Mesodermal cell (in vitro differentiated cells): ENCODE data around the gene CD82.
A peak's percentile ranks its signal among the peaks of the same experiment; 100 is the strongest.

Experiments
- H3K27ac ChIP-seq: 2 replicates; pipeline ENCODE4 v1.7.0; 2013; ENCODE audit warnings: mild to moderate bottlenecking, low read depth, low read length, moderate library complexity; ENCODE audit not compliant: severe bottlenecking
- H3K36me3 ChIP-seq: 2 replicates; pipeline ENCODE4 v1.7.1; 2013; ENCODE audit warnings: mild to moderate bottlenecking, low read length, moderate library complexity; ENCODE audit not compliant: control insufficient read depth, insufficient read depth
- H3K4me1 ChIP-seq: one replicate; pipeline ENCODE4 v1.7.1; 2013; ENCODE audit warnings: mild to moderate bottlenecking, low read length; ENCODE audit not compliant: insufficient read depth, control insufficient read depth, poor library complexity, severe bottlenecking
- H3K4me3 ChIP-seq: 2 replicates; pipeline ENCODE4 v1.7.0; 2013; ENCODE audit warnings: low read length, control low read depth, mild to moderate bottlenecking; ENCODE audit not compliant: insufficient read depth, poor library complexity, severe bottlenecking; ENCODE audit errors: extremely low read depth
- H3K9me3 ChIP-seq: 2 replicates; pipeline ENCODE4 v1.7.1; 2013; ENCODE audit warnings: mild to moderate bottlenecking, low read length, moderate library complexity; ENCODE audit not compliant: control insufficient read depth
- WGBS, 2 experiments: methylation state at CpG; one replicate each; pipeline ENCODE4 v1.1.5; 2013; ENCODE audit warnings: missing lambda C conversion rate in 2 of 2; ENCODE audit not compliant: insufficient coverage in 2 of 2; 5-methylcytosine and 5-hydroxymethylcytosine counted together

Gene CD82

DNA sequence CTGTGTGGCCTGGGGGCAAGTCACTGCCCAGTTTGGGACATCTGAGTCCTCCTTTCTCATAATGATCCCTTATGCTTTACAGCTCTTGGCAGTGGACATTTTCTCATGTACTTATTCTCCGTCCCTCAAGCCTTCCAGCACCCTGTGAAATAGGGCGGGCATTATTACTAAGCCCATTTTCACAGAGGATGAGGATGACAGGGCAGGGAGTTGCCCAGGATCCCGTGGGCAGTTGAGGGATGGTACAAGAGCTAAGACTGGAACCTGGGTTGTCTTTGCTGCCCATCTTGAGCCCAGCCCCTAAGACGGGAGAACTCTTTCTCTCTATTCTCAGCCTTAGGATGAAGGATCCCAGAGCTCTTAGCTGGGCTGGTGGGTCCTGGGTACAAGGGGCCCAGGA lies 11.2 kb downstream of the CD82 start:
- Histone ChIP-seq H3K9me3 (no peaks in the 10 kb centered on the region), H3K4me3 (no peak overlapping the region), H3K36me3 (no peaks in the 10 kb centered on the region), H3K27ac (no peak overlapping the region), H3K4me1 (peaks cover 21% of the 10 kb centered on the region)
- WGBS, 2 experiments: 88 to 95% methylated on average over 1 to 4 of the region's 4 CpGs

DNA sequence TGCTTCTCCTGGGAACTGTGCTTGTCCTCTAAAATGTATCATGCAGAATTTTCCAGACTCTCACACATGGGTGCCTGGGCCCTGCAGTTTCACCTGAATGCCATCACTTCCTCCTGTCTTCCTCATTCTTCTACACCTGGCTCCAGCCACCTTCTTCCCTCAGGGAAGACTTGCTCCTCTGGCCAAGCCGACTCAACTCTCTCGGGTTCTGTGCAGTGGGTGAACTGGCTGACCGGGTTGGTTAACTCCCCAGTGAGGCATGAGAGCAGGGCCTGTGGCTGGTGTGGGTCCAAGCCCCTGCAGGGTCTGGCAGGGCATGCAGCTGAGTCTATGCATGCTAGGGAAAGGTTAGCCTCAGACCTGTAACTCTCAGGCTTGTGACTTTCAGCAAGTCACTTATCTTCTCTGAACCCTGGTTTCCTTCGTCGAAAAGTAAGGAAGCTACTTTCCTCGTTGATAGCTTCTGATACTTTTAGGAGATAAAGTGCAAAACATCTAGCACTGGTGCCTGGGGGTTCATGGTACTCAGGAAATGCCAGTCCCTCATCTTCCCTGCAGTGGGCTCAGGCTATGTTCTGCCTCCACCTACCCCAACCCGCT lies 11.9 kb downstream of the CD82 start:
- WGBS, 2 experiments: 92 to 100% methylated on average over 1 to 6 of the region's 7 CpGs
- Histone ChIP-seq H3K4me1 (peaks cover 21% of the 10 kb centered on the region), H3K4me3 (no peak overlapping the region), H3K36me3 (no peaks in the 10 kb centered on the region), H3K9me3 (peaks cover 3% of the 10 kb centered on the region), H3K27ac (no peak overlapping the region)

- H3K9me3 ChIP-seq: peaks cover 10% of the 10 kb centered on the region
- WGBS, 2 experiments: 81 to 96% methylated on average over 3 to 4 of the region's 5 CpGs
These were observed 12.8 kb downstream of the CD82 start for GRCh38 chr11:44578279-44578678.

GRCh38 chr11:44579302-44579761 lies 13.9 kb downstream of the CD82 start:
- H3K27ac ChIP-seq: no peak overlapping the region
- H3K36me3 ChIP-seq: no peaks in the 10 kb centered on the region
- peaks cover 12% of the 10 kb centered on the region for H3K9me3 ChIP-seq
- H3K4me3 ChIP-seq: no peak overlapping the region
- peaks cover 15% of the 10 kb centered on the region for H3K4me1 ChIP-seq
- WGBS, 2 experiments: 70 to 74% methylated on average over 6 of the region's 6 CpGs

More at GRCh38 chr11:44578279-44578678, 12.8 kb downstream of the CD82 start:
- H3K36me3 ChIP-seq: no peaks in the 10 kb centered on the region
- H3K4me3 ChIP-seq: no peak overlapping the region
- H3K4me1 ChIP-seq: peaks cover 21% of the 10 kb centered on the region
- no peak overlapping the region for H3K27ac ChIP-seq

DNA sequence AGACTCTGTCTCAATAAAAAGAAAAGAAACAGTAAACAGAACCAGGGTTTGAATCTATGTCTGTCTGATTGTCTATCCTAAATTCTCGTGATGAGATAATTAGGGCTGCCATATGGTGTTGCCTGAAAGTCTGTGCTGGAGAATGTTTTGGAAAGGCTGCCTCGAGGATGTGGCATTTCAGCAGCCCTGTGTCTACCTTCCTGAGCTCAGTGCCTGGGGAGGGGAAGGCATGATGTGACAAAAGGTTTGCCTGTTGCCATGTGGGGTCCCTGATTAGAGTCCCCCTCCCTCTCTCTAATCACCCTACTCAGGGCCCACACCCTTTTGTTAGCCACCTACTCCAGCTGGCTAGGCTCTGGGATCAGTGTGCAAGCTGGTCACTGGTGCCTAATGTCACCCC lies 15.2 kb downstream of the CD82 start:
- H3K4me1 ChIP-seq: peaks cover 4% of the 10 kb centered on the region
- no peak overlapping the region for H3K27ac ChIP-seq
- WGBS, 2 experiments: 45 to 63% methylated on average over 1 of the region's 2 CpGs
- H3K9me3 ChIP-seq: peaks cover 12% of the 10 kb centered on the region
- H3K36me3 ChIP-seq: no peaks in the 10 kb centered on the region
- no peak overlapping the region for H3K4me3 ChIP-seq

- Histone ChIP-seq H3K4me1 (peaks cover 4% of the 10 kb centered on the region), H3K36me3 (no peaks in the 10 kb centered on the region), H3K27ac (no peak overlapping the region), H3K9me3 (peaks cover 12% of the 10 kb centered on the region), H3K4me3 (no peak overlapping the region)
- WGBS, 2 experiments: 88 to 92% methylated on average over 3 of the region's 3 CpGs
These were observed 15.8 kb downstream of the CD82 start for GRCh38 chr11:44581246-44581645.

- no peaks in the 10 kb centered on the region for H3K4me1 ChIP-seq
- no peaks in the 10 kb centered on the region for H3K36me3 ChIP-seq
- 87% methylated on average over 3 of the region's 3 CpGs for WGBS, 2 experiments
- no peak overlapping the region for H3K27ac ChIP-seq
- peaks cover 12% of the 10 kb centered on the region for H3K9me3 ChIP-seq
- H3K4me3 ChIP-seq: no peak overlapping the region
These were observed 17.3 kb downstream of the CD82 start for GRCh38 chr11:44582641-44583352.

DNA sequence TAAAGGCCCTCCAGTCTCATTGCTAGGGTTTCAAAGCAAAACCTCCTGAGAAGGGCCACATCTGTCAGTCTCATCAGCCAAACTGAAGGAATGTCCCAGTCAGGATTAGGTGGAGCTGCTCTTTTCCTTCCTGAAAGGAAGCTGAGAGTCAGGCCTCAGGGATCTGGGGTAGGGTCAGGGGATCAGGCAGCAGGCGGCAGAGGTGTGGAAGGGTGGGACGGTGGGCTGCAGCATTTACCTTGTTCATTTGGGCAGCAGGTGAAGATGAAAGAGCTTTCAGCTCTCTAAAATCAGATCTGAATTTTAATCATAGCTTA lies 17.8 kb downstream of the CD82 start:
- H3K4me1 ChIP-seq: no peaks in the 10 kb centered on the region
- H3K9me3 ChIP-seq: peaks cover 12% of the 10 kb centered on the region
- no peak overlapping the region for H3K27ac ChIP-seq
- H3K4me3 ChIP-seq: no peak overlapping the region
- no peaks in the 10 kb centered on the region for H3K36me3 ChIP-seq
- WGBS, 2 experiments: no CpG with 5 or more reads among the region's 2 CpGs

GRCh38 chr11:44585421-44585820 lies 20.0 kb downstream of the CD82 start:
- H3K36me3 ChIP-seq: no peaks in the 10 kb centered on the region
- peaks cover 12% of the 10 kb centered on the region for H3K9me3 ChIP-seq
- WGBS, 2 experiments: 95 to 96% methylated on average over 3 to 5 of the region's 5 CpGs
- peaks cover 4% of the 10 kb centered on the region for H3K4me1 ChIP-seq
- H3K4me3 ChIP-seq: no peak overlapping the region
- H3K27ac ChIP-seq: no peak overlapping the region

DNA sequence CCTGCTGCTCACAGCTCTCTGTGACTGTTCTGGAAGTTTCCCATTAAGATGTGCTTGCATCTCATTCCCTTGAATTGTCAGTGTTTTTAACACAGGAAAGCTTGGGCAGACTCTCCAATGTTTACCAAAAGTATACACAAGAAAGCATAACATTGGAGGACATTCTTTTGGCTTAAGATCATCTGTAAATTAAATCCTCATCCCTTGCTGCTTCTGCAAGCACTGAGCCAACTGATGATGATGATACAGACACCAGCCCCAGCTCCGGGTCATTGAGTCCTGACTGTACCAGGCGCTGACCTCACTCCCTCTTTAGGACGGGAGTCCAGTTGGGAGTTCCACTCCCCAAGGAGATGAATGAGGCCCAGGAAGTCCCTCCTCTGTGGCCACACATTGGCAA lies 23.8 kb downstream of the CD82 start:
- H3K36me3 ChIP-seq: no peaks in the 10 kb centered on the region
- peak overlapping the region; percentile 10 for H3K27ac ChIP-seq
- no peak overlapping the region for H3K4me3 ChIP-seq
- WGBS, 2 experiments: 91% methylated on average over 3 of the region's 3 CpGs; no CpG with 5 or more reads in 1 of the 2 experiments
- H3K4me1 ChIP-seq: peaks cover 22% of the 10 kb centered on the region
- no peaks in the 10 kb centered on the region for H3K9me3 ChIP-seq

DNA sequence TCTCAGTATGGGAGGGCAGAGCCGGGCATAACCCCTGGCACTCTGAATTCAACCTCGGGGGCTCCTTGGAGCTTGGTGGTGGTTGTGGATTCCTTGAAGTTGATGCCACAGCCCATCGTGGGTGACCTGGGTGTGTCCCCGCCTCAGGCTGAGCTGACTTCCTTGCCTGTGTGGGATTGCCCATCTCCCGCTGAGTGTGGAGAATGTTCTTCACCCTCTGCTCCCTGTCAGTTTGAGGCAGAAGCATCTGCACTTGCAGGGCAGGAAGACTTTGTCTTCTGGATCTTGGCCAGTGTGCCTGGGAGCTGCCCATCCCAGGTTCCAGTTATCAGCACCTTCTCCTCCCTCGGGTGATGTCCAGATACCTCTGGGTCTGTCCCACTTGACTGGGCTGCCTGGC lies 25.3 kb downstream of the CD82 start:
- H3K36me3 ChIP-seq: no peaks in the 10 kb centered on the region
- H3K27ac ChIP-seq: no peak overlapping the region
- H3K4me3 ChIP-seq: no peak overlapping the region
- H3K9me3 ChIP-seq: no peaks in the 10 kb centered on the region
- H3K4me1 ChIP-seq: peaks cover 22% of the 10 kb centered on the region
- 71 to 72% methylated on average over 4 to 5 of the region's 6 CpGs for WGBS, 2 experiments
